NT2/D1 (cell line): ENCODE measurements around the gene SCYGR3.

Experiments used
- SUZ12 ChIP-seq: IDR thresholded peaks from 2 replicates; pipeline ENCODE4 v1.6.1; 2011; ENCODE audit not compliant: insufficient read length, insufficient read depth; ENCODE audit errors: extremely low read depth
- YY1 ChIP-seq: IDR thresholded peaks from 2 replicates; pipeline ENCODE4 v1.6.1; 2011; ENCODE audit not compliant: insufficient read length, insufficient read depth
- ZNF274 ChIP-seq: IDR thresholded peaks from 2 replicates; pipeline ENCODE4 v1.6.1; 2011; ENCODE audit warnings: mild to moderate bottlenecking, low read depth, low read length

- TF ChIP-seq ZNF274 = no peak
- no peak for TF ChIP-seq SUZ12
- no peak for TF ChIP-seq YY1
Measured at GRCh38 chr2:227612546-227613271, 1.9 kb downstream of the SCYGR3 start.
